MCF 10A (cell line): ENCODE results near the gene TNFAIP8. TPM values are rescaled to one million over a fixed set of nuclear protein-coding genes. Genes with fewer than 3 reads are reported as not detected.

Experiments used
- BruUV-seq: library from RNA; stranded (reverse); fragments of 400-500 nt; replicated peaks from 2 replicates; lab custom pipeline; 2021; lab: Mats Ljungman, UMichigan
- CTCF ChIA-PET: fragments of 300-600 bp; sonication (Branson Sonifier 250); formaldehyde crosslinking; extraction: SDS; loops from one replicate; lab custom pipeline; 2021; ENCODE audit warnings: antibody characterized with exemption, inconsistent platforms; lab: Yijun Ruan, JAX
- POLR2A ChIA-PET: fragments of 300-600, 350-650 bp; sonication (Branson Sonifier 250); formaldehyde crosslinking; extraction: SDS; loops from one replicate; lab custom pipeline; 2020; ENCODE audit warnings: antibody characterized with exemption, inconsistent platforms; lab: Yijun Ruan, JAX
- DNase-seq: peaks from one replicate; pipeline ENCODE4 v3.0.0-alpha.2; 2018; ENCODE audit not compliant: unreplicated experiment
- H3K27ac Mint-ChIP-seq: one replicate; pipeline ENCODE4 v1.8.0; 2022; ENCODE audit warnings: mild to moderate bottlenecking, low read depth, mixed read lengths; ENCODE audit not compliant: unreplicated experiment
- H3K27me3 Mint-ChIP-seq: one replicate; pipeline ENCODE4 v1.8.0; 2022; ENCODE audit warnings: mixed read lengths; ENCODE audit not compliant: insufficient read depth, unreplicated experiment
- H3K36me3 Mint-ChIP-seq: one replicate; pipeline ENCODE4 v1.8.0; 2022; ENCODE audit warnings: mild to moderate bottlenecking, moderate library complexity, mixed read lengths; ENCODE audit not compliant: insufficient read depth, unreplicated experiment
- H3K4me1 Mint-ChIP-seq: one replicate; pipeline ENCODE4 v1.8.0; 2022; ENCODE audit warnings: mixed read lengths; ENCODE audit not compliant: insufficient read depth, unreplicated experiment
- H3K4me3 Mint-ChIP-seq: one replicate; pipeline ENCODE4 v1.8.0; 2022; ENCODE audit warnings: mild to moderate bottlenecking, moderate library complexity, mixed read lengths; ENCODE audit not compliant: unreplicated experiment
- H3K9me3 Mint-ChIP-seq: one replicate; pipeline ENCODE4 v1.8.0; 2022; ENCODE audit warnings: mixed read lengths; ENCODE audit not compliant: unreplicated experiment
- CTCF ChIP-seq: fragments of 200-600 bp; IDR thresholded peaks from one replicate; pipeline ENCODE4 v1.8.0; 2022; ENCODE audit warnings: antibody characterized with exemption, mild to moderate bottlenecking; ENCODE audit not compliant: unreplicated experiment
- intact Hi-C: fragments of 100-400 bp; cut with micrococcal nuclease; formaldehyde crosslinking; loops from 2 replicates; pipeline ENCODE4 v1.14.1; 2022
- total RNA-seq: library from RNA; stranded (reverse); gene quantifications from 2 replicates; pipeline ENCODE4 v1.2.3, GENCODE V29; 2022

TNFAIP8 gene
- total RNA-seq, 1 experiment from 2014 or later = 16.2 TPM

DNA sequence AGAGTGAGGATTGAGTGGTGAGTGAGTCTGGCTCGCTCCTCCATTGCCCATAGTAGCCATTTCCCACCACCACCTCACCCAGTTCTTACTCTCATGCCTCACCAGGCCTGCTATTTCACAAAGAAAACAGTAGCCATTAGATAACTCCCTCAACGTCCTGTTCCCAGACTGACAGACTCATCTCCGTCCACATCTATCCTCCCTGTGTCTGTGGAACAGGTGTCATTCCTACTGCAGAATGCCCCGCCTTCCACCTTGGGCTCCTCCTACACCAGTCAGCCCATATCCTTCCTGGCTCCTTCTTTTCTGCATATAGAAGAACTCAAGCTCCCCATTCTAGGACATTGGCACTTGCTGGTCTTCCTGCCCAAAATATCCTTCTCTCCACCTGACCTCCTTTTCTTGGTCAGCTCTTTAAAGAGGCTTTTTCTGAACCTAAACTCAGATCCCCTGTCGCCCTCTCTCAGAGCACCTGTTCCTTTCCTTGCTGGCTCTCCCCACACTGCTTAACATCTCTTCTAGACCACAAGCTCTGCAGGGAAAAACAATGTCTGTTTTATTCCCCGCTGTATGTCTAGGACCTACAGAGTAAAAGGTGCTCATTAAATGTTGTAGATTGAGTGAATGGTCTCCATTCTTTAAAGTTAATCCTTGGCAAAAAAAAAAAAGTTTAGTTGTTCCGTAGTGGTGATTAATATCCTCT is 3.2 kb downstream of the TNFAIP8 start:
- H3K9me3 Mint-ChIP-seq = no peaks in the 10 kb centered on the region
- peaks cover 16% of the 10 kb centered on the region for H3K36me3 Mint-ChIP-seq
- CTCF ChIA-PET = interaction anchor here (0.6 to 11.7 kb wide), 11 partner anchors 10 to 1675 kb away, joined by 3 to 161 read pairs (median 5); partner anchors contain the start of gene DTWD2
- intact Hi-C loops = no loop called here
- BruUV-seq = no TSS peak
- H3K4me3 Mint-ChIP-seq = peak overlapping the region; percentile 95
- POLR2A ChIA-PET = interaction anchor here (0.6 to 21.8 kb wide), 16 partner anchors 12 to 397 kb away, joined by 3 to 492 read pairs (median 14); partner anchors contain the start of genes DTWD2 and HSD17B4
- no peak for TF ChIP-seq CTCF
- H3K27me3 Mint-ChIP-seq = no peaks in the 10 kb centered on the region
- peak overlapping the region; percentile 80 for H3K27ac Mint-ChIP-seq
- peaks cover 68% of the 10 kb centered on the region for H3K4me1 Mint-ChIP-seq
- DNase-seq = peak; percentile 43

- intact Hi-C loops = no loop called here
- no peak for DNase-seq
- no peak for TF ChIP-seq CTCF
- POLR2A ChIA-PET = interaction anchor here (0.7 to 21.8 kb wide), 21 partner anchors 11 to 372 kb away, joined by 3 to 492 read pairs (median 14); partner anchors contain the start of genes DMXL1, DTWD2 and HSD17B4
- no peaks in the 10 kb centered on the region for H3K27me3 Mint-ChIP-seq
- peaks cover 20% of the 10 kb centered on the region for H3K36me3 Mint-ChIP-seq
- CTCF ChIA-PET = interaction anchor here (0.6 to 11.7 kb wide), 15 partner anchors 9 to 1674 kb away, joined by 3 to 161 read pairs (median 5); partner anchors contain the start of gene DTWD2
- H3K4me3 Mint-ChIP-seq = peak overlapping the region; percentile 44
- H3K27ac Mint-ChIP-seq = peak overlapping the region; percentile 80
- H3K9me3 Mint-ChIP-seq = no peaks in the 10 kb centered on the region
- peaks cover 69% of the 10 kb centered on the region for H3K4me1 Mint-ChIP-seq
- no TSS peak for BruUV-seq
These were observed 4.1 kb downstream of the TNFAIP8 start for GRCh38 chr5:119359737-119360413.

GRCh38 chr5:119360905-119361593 is 5.2 kb downstream of the TNFAIP8 start:
- TF ChIP-seq CTCF = no peak
- H3K4me3 Mint-ChIP-seq = peak overlapping the region; percentile 44
- BruUV-seq = no TSS peak
- ChIA-PET CTCF (interaction anchor here (0.6 to 11.7 kb wide), 19 partner anchors 9 to 1169 kb away, joined by 3 to 161 read pairs (median 4); partner anchors contain the start of gene DTWD2), POLR2A (interaction anchor here (0.5 to 21.8 kb wide), 21 partner anchors 10 to 1359 kb away, joined by 3 to 492 read pairs (median 14); partner anchors contain the start of gene DMXL1)
- H3K4me1 Mint-ChIP-seq = peaks cover 81% of the 10 kb centered on the region
- no peaks in the 10 kb centered on the region for H3K27me3 Mint-ChIP-seq
- peaks cover 27% of the 10 kb centered on the region for H3K36me3 Mint-ChIP-seq
- H3K27ac Mint-ChIP-seq = peak overlapping the region; percentile 80
- peak; percentile 95 for DNase-seq
- intact Hi-C loops = loop anchor here (1.0 kb wide), 1 partner anchor 37 kb away; no protein-coding TSS in a partner anchor
- no peaks in the 10 kb centered on the region for H3K9me3 Mint-ChIP-seq
